GM12801 (cell line): ENCODE data around the gene PDGFD.

Source experiments
- CTCF ChIP-seq: IDR thresholded peaks from one replicate; pipeline ENCODE4 v1.5.1; 2011; ENCODE audit warnings: control low read depth; ENCODE audit not compliant: insufficient read length; ENCODE audit errors: extremely low read depth

PDGFD gene

DNA sequence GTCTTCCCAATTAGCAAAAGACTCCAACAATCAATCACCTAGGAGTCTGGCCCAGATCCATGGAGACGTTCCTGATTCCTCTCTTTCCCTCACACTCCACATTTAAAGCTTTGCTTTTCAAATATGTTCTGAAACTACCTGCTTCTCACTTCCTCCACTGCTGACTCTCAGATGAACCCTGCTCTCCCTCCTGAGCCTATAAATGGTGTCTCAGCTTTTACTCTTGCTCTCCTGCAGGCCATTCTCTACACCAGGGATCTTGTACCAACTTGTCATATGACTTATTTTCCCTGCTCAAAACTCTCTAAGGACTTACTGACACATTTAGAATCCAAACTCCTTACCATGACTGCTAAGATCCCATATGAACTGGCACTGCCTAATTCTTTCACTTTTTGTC lies 265.9 kb downstream of the PDGFD start:
- TF ChIP-seq CTCF, result no peak

DNA sequence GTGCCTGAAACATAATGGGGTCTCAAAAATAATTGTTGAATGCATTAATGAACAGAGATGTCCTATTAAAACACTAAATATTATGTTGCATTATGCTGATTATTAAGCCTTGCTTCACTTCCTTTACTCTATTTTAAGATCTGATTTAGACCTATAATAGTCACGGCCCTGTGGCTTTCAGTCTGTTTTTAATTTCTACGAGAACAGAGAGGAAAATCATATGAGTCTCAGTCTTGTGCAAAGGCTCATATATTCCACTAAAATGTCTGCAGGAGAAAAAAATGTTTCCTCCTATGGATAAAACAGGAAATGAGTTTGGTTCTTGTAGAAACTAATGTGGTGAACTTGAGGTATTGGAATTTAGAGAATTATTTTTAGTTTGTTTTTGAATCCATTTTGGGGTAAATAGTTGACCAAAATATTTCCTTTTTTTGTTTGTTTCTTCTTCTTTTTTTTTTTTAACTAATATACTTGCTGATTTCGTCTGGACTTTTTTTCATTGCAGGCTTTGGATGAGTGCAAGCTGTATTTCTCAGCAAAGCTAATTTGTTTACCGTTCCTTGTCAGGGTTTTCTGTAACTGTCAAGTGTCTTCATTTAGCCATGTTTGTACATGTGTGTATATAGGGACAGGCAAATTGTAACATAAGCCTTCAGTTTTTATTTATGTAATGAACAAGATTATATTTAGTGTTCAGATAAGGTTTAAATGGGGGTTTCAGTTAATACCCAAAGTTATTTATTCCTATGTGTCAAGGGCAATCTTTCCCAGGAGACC lies 266.6 kb downstream of the PDGFD start:
- no peak for TF ChIP-seq CTCF

DNA sequence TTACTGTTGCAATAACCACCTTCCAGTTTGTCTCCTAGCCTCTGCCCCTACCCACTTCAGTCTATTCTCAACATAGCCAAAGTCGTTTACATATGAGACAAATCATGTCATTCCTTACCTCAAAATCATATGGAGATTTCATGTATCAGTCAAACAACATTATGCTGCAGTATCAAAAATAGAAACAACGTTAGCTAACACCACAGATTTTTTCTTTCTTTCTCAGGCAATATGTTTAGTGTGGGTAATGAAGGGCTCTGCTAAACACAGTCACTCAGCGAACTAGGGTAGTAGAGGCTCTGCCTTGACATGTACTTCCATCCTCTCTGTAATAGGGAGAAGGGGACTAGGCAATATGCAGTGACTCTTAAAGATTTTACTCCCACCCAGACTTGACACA lies 268.8 kb downstream of the PDGFD start:
- no peak for TF ChIP-seq CTCF

- no peak for TF ChIP-seq CTCF
Measured at GRCh38 chr11:103894673-103895072, 269.3 kb downstream of the PDGFD start.

DNA sequence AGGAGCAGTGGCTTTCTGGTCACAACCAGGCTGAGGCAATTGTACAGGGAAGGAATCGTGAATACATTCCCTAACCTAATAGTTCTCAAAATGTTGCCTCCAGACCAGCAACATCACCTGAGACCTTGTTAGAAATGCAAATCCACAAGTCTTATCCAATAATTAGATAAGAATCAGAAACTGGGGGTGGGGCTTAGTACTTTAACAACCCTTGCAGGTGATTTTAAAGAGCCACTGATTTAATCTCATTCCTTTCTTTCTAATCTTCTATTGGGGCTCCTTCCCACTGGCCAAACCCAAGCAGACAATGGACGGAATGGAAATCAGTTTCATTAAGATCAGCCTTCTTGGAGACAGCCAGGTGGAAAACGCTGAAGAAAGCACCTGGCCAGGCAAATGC lies 269.9 kb downstream of the PDGFD start:
- no peak for TF ChIP-seq CTCF

- no peak for TF ChIP-seq CTCF
Measured at GRCh38 chr11:103893371-103893770, 270.6 kb downstream of the PDGFD start.

DNA sequence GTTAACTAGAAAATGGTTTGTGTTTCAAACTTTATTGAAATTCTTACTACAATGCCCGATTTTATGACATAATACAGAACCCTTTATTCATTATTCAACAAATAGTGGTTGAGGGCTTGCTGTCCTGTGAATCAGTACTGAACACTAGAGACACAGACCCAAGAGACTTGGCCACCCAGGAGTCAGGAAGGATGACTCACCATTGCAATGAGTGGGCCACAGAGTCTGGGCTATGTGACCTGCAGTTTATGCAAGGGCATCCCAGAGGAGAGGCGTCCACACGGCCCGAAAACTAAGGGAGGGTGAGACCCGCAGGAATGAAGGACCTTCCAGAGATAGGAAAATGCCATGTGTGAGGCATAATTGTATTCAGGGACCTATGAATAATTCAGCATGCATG lies 271.3 kb downstream of the PDGFD start:
- TF ChIP-seq CTCF, result no peak
